ENCODE results near the gene CCDC50.
A peak's percentile ranks its signal among the peaks of the same experiment; 100 is the strongest.

CCDC50 gene, protein sequence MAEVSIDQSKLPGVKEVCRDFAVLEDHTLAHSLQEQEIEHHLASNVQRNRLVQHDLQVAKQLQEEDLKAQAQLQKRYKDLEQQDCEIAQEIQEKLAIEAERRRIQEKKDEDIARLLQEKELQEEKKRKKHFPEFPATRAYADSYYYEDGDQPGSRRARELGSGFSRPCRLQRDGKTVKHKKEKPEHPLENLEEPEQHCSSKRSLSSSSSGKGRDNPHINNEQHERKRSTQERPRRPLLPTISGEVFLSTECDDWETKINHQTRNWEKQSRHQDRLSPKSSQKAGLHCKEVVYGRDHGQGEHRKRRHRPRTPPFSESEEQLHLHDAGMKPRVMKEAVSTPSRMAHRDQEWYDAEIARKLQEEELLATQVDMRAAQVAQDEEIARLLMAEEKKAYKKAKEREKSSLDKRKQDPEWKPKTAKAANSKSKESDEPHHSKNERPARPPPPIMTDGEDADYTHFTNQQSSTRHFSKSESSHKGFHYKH

DNA sequence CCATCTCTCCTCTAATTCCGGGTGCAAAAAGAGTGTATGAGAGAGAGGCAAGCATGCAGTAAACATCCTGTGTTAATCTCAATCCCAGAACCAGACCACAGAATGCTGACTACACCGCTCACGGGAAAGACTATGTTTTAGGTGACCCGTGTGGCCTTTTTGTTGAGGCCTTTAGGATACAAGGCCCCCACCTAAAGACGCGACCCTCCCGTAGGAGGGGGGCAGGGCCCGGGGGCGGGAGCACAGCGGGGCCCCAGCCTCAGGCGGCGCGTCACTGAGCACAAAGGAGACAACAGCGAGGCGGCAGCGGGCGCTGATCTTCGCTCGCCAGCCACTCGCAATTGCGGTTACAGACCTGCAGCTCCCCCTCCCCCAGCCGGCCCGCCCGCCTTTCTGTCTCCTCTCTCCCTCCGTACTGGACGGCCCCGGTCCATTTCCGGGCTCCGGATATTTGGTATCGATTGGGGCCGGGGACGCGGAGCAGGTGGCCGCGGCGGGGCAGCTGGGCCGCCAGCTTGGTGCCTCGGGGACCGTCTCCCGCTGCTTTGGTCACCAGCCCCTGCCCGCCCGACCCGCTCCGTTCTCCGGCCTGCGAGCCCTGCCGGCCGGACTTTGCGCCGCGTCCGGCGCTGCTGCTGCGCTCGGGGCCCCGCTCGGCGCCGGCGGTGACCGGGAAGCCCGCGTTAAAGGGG is at the start of gene CCDC50:
TSS of gene CCDC50 (plus strand) at position 433 of the 692 bp plus-strand sequence. CDS start 281 bp downstream, outside the sequence.
- no peak for DNase-seq

DNA sequence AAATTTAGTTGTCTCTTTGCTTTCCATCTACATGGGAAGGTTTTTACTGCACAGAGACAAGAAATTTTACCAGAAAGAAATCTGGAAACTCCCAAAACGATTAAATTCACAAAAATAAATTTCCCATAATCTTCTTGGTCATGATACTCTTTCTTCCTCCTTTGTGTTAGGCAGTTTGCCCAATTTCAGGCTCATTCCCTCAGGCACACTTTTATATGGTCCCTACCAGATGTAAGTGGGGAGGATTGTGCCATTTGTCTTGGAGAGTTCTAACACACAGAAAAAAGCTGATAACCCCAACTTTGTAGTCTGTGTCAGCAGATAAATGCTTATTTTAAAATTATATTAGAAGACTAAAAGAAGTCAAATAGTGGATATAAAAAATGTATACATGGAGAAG is 49.1 kb upstream of the CCDC50 start:
- no peak for DNase-seq

GRCh38 chr3:191280882-191281281 is 48.3 kb upstream of the CCDC50 start:
- DNase-seq: no peak

GRCh38 chr3:191282251-191283185 is 46.7 kb upstream of the CCDC50 start:
- DNase-seq: no peak

DNA sequence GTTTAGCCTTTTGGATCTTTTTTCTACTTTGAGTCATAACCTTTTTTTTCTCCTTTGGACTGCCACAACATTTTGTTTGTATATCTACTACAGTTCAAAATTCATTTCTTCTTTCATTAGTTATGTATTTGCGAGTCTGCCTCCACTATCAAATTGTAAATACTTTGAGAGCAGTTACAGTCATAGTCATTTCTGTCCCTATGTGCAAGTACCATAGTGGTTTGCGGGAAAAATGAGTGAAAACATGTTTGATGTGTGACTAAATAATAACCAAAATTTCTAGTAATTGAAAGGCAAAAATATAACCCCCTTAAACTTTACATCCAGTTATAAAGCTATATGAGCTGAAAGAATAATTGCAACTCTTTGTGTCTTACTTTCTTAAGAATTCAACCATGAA is 45.8 kb upstream of the CCDC50 start:
- no peak for DNase-seq

DNA sequence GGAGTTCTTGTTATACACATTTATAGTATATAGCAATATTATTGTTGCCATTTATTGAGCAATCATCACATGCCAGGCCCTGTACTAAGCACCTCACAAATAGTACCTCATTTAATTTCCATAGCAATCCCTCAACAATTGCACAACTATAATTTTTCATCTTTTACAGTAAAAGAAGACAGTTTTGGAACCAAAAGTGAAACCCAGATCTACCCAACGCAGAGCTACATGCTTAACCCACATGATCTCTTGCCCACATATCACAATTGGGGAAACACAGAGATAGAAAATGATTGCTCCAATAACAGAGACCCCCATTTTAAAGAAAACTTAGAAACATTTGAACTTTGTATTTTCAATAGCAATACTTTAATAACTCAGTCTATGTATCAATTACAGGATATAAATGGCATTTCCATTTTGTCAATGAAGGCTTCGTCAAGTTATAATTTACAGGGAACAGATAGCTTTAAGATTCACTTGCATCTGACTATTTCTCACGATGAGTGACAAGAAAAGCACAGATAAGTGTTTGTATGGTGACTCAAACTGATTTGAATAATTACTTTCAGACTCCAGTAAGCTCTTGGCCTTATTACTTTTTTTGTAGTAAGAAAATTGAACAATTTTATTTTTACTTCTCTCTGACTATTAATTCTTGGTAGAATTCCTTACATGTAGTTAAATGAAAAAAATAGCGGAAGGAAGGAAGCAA is 38.7 kb upstream of the CCDC50 start:
- DNase-seq: no peak

DNA sequence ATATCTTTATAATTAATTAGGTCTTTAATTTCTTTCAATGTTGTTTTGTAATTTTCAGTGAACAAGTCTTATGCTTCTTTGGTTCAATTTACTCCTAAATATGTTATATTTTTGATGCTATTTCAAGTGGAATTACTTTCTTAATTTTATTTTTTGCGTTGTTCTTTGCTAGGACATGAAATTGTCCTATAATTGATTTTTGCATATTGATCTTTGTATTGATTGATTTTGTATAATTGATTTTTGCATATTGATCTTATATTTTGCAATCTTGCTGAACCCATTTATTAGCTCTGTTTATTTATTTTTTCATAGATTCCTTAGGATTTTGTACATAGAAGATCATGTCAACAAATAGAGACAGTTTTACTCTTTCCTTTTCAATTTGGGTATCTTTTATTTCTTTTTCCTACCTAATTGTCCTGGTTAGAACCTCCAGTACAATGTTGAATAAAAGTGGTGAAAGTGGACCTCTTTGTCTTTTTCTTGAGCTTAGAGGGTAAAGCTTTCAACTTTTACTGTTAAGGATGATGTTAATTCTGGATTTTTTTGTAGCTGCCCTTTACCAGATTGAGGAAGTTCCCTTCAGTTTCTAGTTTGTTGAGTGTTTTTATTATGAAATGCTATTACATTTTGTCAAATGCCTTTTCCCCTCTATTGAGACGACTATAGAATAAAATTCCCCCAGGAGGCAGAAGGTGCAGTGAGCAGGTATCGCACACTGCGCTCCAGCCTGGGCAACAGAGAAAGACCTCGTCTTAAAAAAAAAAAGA is 36.8 kb upstream of the CCDC50 start:
- no peak for DNase-seq

GRCh38 chr3:191294291-191294690 is 34.9 kb upstream of the CCDC50 start:
- no peak for DNase-seq

DNA sequence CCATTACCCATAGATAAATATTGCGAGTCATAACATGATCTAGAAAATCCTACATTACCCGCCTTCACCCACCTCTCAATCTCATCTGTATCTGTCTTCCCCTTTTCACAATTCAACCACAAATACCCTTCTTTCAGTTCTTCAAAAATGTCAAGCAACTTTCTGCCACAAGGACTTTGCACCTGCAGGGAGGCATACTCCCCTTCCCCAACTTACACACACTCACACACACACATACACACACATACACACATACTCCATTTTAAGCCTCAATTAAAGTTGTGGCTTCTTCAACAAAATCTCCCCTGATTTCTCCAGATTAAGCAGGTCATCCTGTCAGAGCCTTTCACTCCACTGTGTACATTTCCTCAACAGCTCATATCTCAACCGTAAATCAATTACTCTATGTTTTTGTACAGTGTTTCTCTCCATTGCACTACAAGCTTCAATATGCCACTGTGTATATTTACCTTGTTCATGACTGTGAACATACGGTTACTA is 33.1 kb upstream of the CCDC50 start:
- DNase-seq: peak; percentile 22

DNA sequence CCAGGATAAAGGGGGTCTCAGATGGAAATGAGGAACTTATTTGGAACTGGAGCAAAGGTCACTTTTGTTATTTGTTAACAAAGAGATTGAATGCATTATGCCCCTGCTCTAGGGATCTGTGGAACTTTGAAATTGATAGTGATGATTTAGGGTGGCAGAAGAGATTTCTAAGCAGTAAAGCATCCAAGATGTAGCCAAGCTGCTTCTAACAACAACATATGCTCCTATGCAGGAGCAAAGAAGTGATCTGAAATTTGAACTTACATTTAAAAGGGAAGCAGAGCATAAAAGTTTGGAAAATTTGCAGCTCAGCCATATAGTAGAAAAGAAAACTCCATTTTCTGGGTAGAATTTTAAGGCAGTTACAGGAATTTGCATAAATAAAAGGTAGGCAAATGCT is 30.3 kb upstream of the CCDC50 start:
- DNase-seq: no peak

GRCh38 chr3:191300422-191300821 is 28.8 kb upstream of the CCDC50 start:
- DNase-seq: no peak

GRCh38 chr3:191301017-191301416 is 28.2 kb upstream of the CCDC50 start:
- DNase-seq: no peak

DNA sequence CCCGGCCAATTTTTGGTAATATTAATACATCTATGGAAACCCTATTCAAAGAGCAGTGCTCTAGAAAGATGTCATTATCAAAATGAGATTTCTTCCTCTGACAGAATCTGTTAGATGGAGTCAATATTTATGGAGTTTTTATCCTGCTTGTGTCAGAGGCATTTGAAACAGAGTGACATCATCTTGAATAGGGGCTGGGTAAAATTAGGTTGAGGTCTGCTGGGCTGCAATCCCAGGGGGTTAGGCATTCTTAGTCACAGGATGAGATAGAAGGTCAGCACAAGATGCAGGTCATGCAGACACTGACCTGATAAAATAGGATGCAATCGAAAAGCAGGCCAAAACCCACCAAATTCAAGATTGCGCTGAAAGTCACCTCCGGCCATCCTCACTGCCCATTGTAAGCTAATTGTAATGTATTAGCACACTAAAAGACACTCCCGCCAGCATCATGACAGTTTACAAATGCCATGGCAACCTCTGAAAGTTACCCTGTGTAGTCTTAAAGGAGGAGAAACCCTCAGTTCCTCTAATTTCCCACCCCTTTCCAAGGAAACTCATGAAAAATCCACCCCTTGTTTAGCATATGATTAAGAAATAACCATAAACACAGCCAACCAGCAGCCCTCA is 27.3 kb upstream of the CCDC50 start:
- DNase-seq: no peak

DNA sequence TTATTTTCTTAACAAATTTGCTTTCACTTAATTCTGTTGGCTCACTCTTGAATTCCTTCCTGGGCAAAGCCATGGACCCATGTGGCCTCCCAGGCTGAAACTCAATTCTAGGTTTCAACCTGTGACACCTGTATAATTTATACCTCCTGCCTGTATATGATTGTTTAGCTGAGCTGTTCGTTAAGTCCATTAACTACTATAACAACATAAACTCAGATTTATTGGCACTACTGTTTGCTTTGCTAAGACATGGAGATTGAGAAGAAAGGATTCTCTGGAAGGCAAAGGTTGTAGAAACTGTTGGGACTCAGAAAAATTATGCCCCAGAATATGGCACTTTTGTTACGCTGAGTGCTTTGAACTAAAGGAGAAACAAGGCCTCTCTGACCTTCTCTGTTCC is 26.7 kb upstream of the CCDC50 start:
- no peak for DNase-seq

DNA sequence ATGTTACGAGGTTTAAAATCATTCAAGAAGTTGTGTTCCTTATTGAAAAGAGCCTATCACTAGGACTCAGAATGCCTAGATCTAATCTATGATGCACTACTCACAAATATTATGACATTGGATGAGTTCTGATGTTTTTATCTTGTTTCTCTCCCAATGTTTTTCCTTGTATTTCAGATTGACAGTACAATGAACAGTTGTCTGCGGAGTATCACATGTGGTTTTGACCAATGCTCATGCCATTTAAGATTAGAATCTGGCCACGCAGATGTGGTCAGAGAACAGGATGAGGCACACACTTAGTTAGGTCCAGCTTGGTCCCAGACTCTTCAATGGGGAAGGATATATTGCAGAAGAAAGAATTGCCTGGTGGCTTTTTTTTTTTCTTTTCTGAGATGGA is 25.6 kb upstream of the CCDC50 start:
- no peak for DNase-seq

GRCh38 chr3:191306428-191306827 is 22.8 kb upstream of the CCDC50 start:
- DNase-seq: no peak

DNA sequence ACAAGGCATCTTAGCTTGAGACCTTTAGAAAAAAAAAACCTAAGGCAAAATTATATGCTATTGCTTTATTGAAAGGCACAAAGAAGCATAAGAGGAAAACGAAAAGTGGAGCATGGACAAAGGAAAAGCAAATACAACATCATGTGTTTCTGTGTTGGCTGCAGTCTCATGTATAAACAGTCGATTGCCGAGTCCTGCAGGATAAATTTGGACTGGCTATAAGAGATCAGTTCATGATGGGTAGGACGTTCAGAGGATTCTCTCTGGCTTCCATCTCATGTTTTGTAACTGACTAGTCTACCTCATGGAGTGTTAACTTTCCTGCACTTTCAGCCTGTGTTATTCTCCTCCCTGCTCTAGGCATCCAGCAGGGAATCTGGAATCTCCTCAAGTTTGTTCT is 21.9 kb upstream of the CCDC50 start:
- no peak for DNase-seq

DNA sequence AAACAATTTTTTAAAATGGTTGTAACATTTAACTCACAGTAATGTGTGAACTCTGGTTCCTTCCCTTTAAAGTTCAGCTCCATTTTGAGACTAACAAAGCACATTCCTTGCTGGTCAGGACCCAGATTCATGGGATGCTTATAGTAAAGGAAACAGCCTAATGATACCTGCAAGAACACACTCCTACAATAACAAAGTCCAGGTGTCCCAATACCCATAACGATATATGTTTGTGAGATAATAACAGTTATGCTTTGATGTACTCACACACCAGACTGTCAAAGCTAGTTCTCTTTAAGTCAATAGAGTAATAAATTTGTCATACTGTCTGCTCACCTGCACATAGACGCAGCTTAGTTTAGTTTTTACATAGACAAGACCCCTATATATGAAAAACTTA is 15.9 kb upstream of the CCDC50 start:
- no peak for DNase-seq

GRCh38 chr3:191314109-191314728 is 15.0 kb upstream of the CCDC50 start:
- DNase-seq: no peak

- no peak for DNase-seq
Measured at GRCh38 chr3:191316876-191317603, 12.2 kb upstream of the CCDC50 start.

Measured in SIG-M5 (cell line).